GM12878 (cell line): ENCODE results near the gene CD209. TPM values are rescaled to one million over a fixed set of nuclear protein-coding genes. Genes with fewer than 3 reads are reported as not detected.

Source experiments
- ATF7 ChIP-seq: fragments of 450-650 bp; IDR thresholded peaks from 2 replicates; pipeline ENCODE4 v1.6.1; 2016; ENCODE audit warnings: low read depth, mild to moderate bottlenecking
- CBX5 ChIP-seq: sonication (generic); IDR thresholded peaks from 2 replicates; pipeline ENCODE4 v1.6.1; 2016; ENCODE audit warnings: low read depth, moderate library complexity, mild to moderate bottlenecking, inconsistent platforms
- CEBPZ ChIP-seq: fragments of 150-350 bp; IDR thresholded peaks from 2 replicates; pipeline ENCODE4 v1.6.1; 2016; ENCODE audit warnings: low read depth, low read length
- CHD1 ChIP-seq: IDR thresholded peaks from 2 replicates; pipeline ENCODE4 v1.6.1; 2012; ENCODE audit warnings: low read depth, low read length, improper control_type of control experiment
- CREM ChIP-seq: IDR thresholded peaks from 2 replicates; pipeline ENCODE4 v1.6.1; 2014; ENCODE audit warnings: antibody characterized with exemption, low read depth
- E2F4 ChIP-seq: IDR thresholded peaks from 2 replicates; pipeline ENCODE4 v1.6.1; 2012; ENCODE audit warnings: low read depth, low read length, improper control_type of control experiment
- FOS ChIP-seq: IDR thresholded peaks from 3 replicates; pipeline ENCODE4 v1.6.1; 2011; ENCODE audit warnings: borderline replicate concordance; ENCODE audit not compliant: insufficient read length; ENCODE audit errors: extremely low read depth
- IRF3 ChIP-seq: fragments of 450-650 bp; IDR thresholded peaks from 2 replicates; pipeline ENCODE4 v1.6.1; 2014; ENCODE audit warnings: mild to moderate bottlenecking
- JUNB ChIP-seq: IDR thresholded peaks from 2 replicates; pipeline ENCODE4 v1.6.1; 2016; ENCODE audit warnings: antibody characterized with exemption, mild to moderate bottlenecking
- MEF2B ChIP-seq: fragments of 450-650 bp; IDR thresholded peaks from 2 replicates; pipeline ENCODE4 v1.6.1; 2018; ENCODE audit warnings: mild to moderate bottlenecking, moderate library complexity; ENCODE audit not compliant: partially characterized antibody, poor library complexity, severe bottlenecking
- MTA3 ChIP-seq: IDR thresholded peaks from 2 replicates; pipeline ENCODE4 v1.6.1; 2012; ENCODE audit warnings: low read length, inconsistent platforms, borderline replicate concordance
- NR2C1 ChIP-seq: fragments of 450-650 bp; IDR thresholded peaks from 2 replicates; pipeline ENCODE4 v1.6.1; 2017; ENCODE audit warnings: antibody characterized with exemption, mild to moderate bottlenecking, moderate library complexity
- PML ChIP-seq: IDR thresholded peaks from 2 replicates; pipeline ENCODE4 v1.6.1; 2012; ENCODE audit warnings: low read length, inconsistent platforms
- POLR2A ChIP-seq: IDR thresholded peaks from 2 replicates; pipeline ENCODE4 v1.6.1; 2011; ENCODE audit warnings: low read depth, mild to moderate bottlenecking, low read length
- POLR2AphosphoS5 ChIP-seq: IDR thresholded peaks from 2 replicates; pipeline ENCODE4 v1.6.1; 2011; ENCODE audit warnings: mild to moderate bottlenecking, low read length, inconsistent platforms
- RELA ChIP-seq: fragments of 450-650 bp; IDR thresholded peaks from 2 replicates; pipeline ENCODE4 v1.8.0; 2014; ENCODE audit warnings: borderline replicate concordance; ENCODE audit not compliant: partially characterized antibody
- REST ChIP-seq: IDR thresholded peaks from 2 replicates; pipeline ENCODE4 v1.6.1; 2012; ENCODE audit warnings: mild to moderate bottlenecking, low read depth, low read length
- STAT3 ChIP-seq: IDR thresholded peaks from 2 replicates; pipeline ENCODE4 v1.6.1; 2011; ENCODE audit warnings: low read depth, low read length, improper control_type of control experiment
- ZNF274 ChIP-seq: IDR thresholded peaks from one replicate; pipeline ENCODE4 v1.8.0; 2011; ENCODE audit not compliant: insufficient read length, insufficient read depth
- polyA plus RNA-seq, 11 experiments: library from polyadenylated mRNA; depleted of rRNA in 4 of 11; unstranded in 6 of 11; stranded (reverse) in 5 of 11; fragments of >200 nt; fragmentation: Nextera tagmentation in 4 of 11; fragmentation: Illumina TruSeq in 1 of 11; extraction: Ambion mirVana in 4 of 11; extraction: Trizol in 1 of 11; gene quantifications; 1 replicate in 1 of 11; 2 replicates in 10 of 11; pipeline versions ENCODE4 v1.2.1 to v1.2.3, GENCODE V29; 2011 to 2016; ENCODE audit warnings: inconsistent platforms in 2 of 11, missing spikeins in 2 of 11, low read depth in 1 of 11
- total RNA-seq, 4 experiments: library from RNA; depleted of rRNA in 3 of 4; stranded (reverse); fragments of >200 nt in 3 of 4; fragmentation: Illumina TruSeq in 1 of 4; extraction: Trizol in 1 of 4; gene quantifications; 2 replicates each; pipeline versions ENCODE4 v1.2.1 to v1.2.3, GENCODE V29; 2013 to 2021
- TF ChIP-seq, protein P1 (sequence below): fragments of 450-650 bp; formaldehyde crosslinking; IDR thresholded peaks from 2 replicates; pipeline ENCODE4 v1.4.0; 2022; ENCODE audit warnings: mild to moderate bottlenecking, moderate library complexity

The CD209 gene
- total and polyA plus RNA-seq, 10 of the 15 experiments (the other 5 are each of a cell fraction or from before 2014, with no cell fraction given) = 0.04 to 0.21 (median 0.10) TPM; not detected in 3

- no peak for TF ChIP-seq IRF3
- TF ChIP-seq RELA = peak; percentile 75
- no peak for TF ChIP-seq FOS
- peak; percentile 95 for TF ChIP-seq MEF2B
- TF ChIP-seq POLR2AphosphoS5 = no peak
- TF ChIP-seq PML = peak; percentile 65; the same call in 1 of the 2 replicates
- TF ChIP-seq CBX5 = 0 out of 2 replicates have a peak, but pooled peaks have one; percentile 25
- TF ChIP-seq JUNB = peak; percentile 98
- no peak for TF ChIP-seq CEBPZ
- no peak for TF ChIP-seq ZNF274
- TF ChIP-seq CHD1 = no peak
- TF ChIP-seq STAT3 = no peak
- peak; percentile 93 for TF ChIP-seq CREM
- TF ChIP-seq ATF7 = 0 out of 2 replicates have a peak, but pooled peaks have one; percentile 56
- peak; percentile 75; the same call in 1 of the 2 replicates for TF ChIP-seq MTA3
- TF ChIP-seq E2F4 = no peak
- TF ChIP-seq POLR2A = no peak
- no peak for TF ChIP-seq REST
- TF ChIP-seq NR2C1 = no peak
- TF ChIP-seq, protein P1, sequence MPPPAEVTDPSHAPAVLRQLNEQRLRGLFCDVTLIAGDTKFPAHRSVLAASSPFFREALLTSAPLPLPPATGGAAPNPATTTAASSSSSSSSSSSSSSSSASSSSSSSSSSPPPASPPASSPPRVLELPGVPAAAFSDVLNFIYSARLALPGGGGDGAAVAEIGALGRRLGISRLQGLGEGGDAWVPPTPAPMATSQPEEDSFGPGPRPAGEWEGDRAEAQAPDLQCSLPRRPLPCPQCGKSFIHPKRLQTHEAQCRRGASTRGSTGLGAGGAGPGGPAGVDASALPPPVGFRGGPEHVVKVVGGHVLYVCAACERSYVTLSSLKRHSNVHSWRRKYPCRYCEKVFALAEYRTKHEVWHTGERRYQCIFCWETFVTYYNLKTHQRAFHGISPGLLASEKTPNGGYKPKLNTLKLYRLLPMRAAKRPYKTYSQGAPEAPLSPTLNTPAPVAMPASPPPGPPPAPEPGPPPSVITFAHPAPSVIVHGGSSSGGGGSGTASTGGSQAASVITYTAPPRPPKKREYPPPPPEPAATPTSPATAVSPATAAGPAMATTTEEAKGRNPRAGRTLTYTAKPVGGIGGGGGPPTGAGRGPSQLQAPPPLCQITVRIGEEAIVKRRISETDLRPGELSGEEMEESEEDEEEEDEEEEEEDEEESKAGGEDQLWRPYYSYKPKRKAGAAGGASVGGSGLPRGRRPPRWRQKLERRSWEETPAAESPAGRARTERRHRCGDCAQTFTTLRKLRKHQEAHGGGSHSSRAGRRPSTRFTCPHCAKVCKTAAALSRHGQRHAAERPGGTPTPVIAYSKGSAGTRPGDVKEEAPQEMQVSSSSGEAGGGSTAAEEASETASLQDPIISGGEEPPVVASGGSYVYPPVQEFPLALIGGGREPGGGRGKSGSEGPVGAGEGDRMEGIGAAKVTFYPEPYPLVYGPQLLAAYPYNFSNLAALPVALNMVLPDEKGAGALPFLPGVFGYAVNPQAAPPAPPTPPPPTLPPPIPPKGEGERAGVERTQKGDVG = no peak
Measured at GRCh38 chr19:7743425-7743841, 3.9 kb downstream of the CD209 start (continued).
